ENCODE measurements around the gene TXNDC8.
"Not testable (repeated sequence)": the region's sequence is repeated elsewhere in the genome, so short reads cannot be mapped to it uniquely, and the experiment has no call there.

TXNDC8 gene

GRCh38 chr9:110337727-110338126, at the start of gene TXNDC8:
Gene TXNDC8 (minus strand): TSS chr9:110337863.
- no peak for DNase-seq (ENCODE audit: low read depth)

- no peak for DNase-seq (ENCODE audit: low read depth)
These were observed 45.8 kb upstream of the TXNDC8 start for GRCh38 chr9:110383491-110383890.

- no peak for DNase-seq (ENCODE audit: low read depth)
These were observed 45.1 kb upstream of the TXNDC8 start for GRCh38 chr9:110382731-110383130.

- no peak for DNase-seq (ENCODE audit: low read depth)
These were observed 33.8 kb upstream of the TXNDC8 start for GRCh38 chr9:110371411-110372007.

GRCh38 chr9:110370315-110370714, 32.7 kb upstream of the TXNDC8 start:
- DNase-seq (ENCODE audit: low read depth), result no peak

- no peak for DNase-seq (ENCODE audit: low read depth)
These were observed 26.8 kb upstream of the TXNDC8 start for GRCh38 chr9:110364451-110364850.

- not testable (repeated sequence) for DNase-seq (ENCODE audit: low read depth)
These were observed 21.3 kb upstream of the TXNDC8 start for GRCh38 chr9:110358992-110359391.

- DNase-seq (ENCODE audit: low read depth), result no peak
These were observed 19.8 kb upstream of the TXNDC8 start for GRCh38 chr9:110357505-110357904.

GRCh38 chr9:110356639-110357395, 19.2 kb upstream of the TXNDC8 start:
- no peak for DNase-seq (ENCODE audit: low read depth)

- DNase-seq (ENCODE audit: low read depth), result no peak
These were observed 18.2 kb upstream of the TXNDC8 start for GRCh38 chr9:110355911-110356310.

GRCh38 chr9:110351009-110351467, 13.4 kb upstream of the TXNDC8 start:
- DNase-seq (ENCODE audit: low read depth), result no peak

GRCh38 chr9:110346325-110346724, 8.7 kb upstream of the TXNDC8 start:
- DNase-seq (ENCODE audit: low read depth), result no peak

- DNase-seq (ENCODE audit: low read depth), result no peak
These were observed 7.2 kb upstream of the TXNDC8 start for GRCh38 chr9:110344821-110345220.

- DNase-seq (ENCODE audit: low read depth), result no peak
These were observed 5.9 kb upstream of the TXNDC8 start for GRCh38 chr9:110343551-110343950.

- no peak for DNase-seq (ENCODE audit: low read depth)
These were observed 2.6 kb upstream of the TXNDC8 start for GRCh38 chr9:110340306-110340705.

GRCh38 chr9:110338143-110338542, 480 bp upstream of the TXNDC8 start:
- no peak for DNase-seq (ENCODE audit: low read depth)

GRCh38 chr9:110336363-110336762, 1.3 kb downstream of the TXNDC8 start:
- DNase-seq (ENCODE audit: low read depth), result no peak

- DNase-seq (ENCODE audit: low read depth), result no peak
These were observed 2.8 kb downstream of the TXNDC8 start for GRCh38 chr9:110334871-110335270.

GRCh38 chr9:110334183-110334582, 3.5 kb downstream of the TXNDC8 start:
- no peak for DNase-seq (ENCODE audit: low read depth)

- no peak for DNase-seq (ENCODE audit: low read depth)
These were observed 4.9 kb downstream of the TXNDC8 start for GRCh38 chr9:110332766-110333165.

- DNase-seq (ENCODE audit: low read depth), result no peak
These were observed 7.1 kb downstream of the TXNDC8 start for GRCh38 chr9:110330484-110331105.

GRCh38 chr9:110329639-110330230, 7.9 kb downstream of the TXNDC8 start:
- DNase-seq (ENCODE audit: low read depth), result no peak

- no peak for DNase-seq (ENCODE audit: low read depth)
These were observed 8.9 kb downstream of the TXNDC8 start for GRCh38 chr9:110328763-110329162.
